Transverse colon (tissue), 4 donors: ENCODE measurements around the gene PPFIBP2. TPM values are rescaled to one million over a fixed set of nuclear protein-coding genes. Genes with fewer than 3 reads are reported as not detected.

Experiments
- DNase-seq: peaks from one replicate; pipeline ENCODE4 v3.0.0-alpha.2; 2019
- H3K27ac ChIP-seq, 4 donors: fragments of 200-600 bp; sonication (generic); 2 replicates each; pipeline ENCODE4 v1.5.1; 2016 to 2018; ENCODE audit warnings: inconsistent platforms in 4 of 4
- H3K27me3 ChIP-seq: fragments of 200-600 bp; sonication (generic); 2 replicates; pipeline ENCODE4 v1.5.1; 2017; ENCODE audit warnings: inconsistent platforms
- H3K36me3 ChIP-seq, 4 donors: fragments of 200-600 bp; sonication (generic); 2 replicates each; pipeline ENCODE4 v1.5.1; 2017 to 2019; ENCODE audit warnings: inconsistent platforms in 4 of 4
- H3K4me1 ChIP-seq, 4 donors: fragments of 200-600 bp; sonication (generic); 2 replicates each; pipeline ENCODE4 v1.5.1; 2017 to 2020; ENCODE audit warnings: inconsistent platforms in 4 of 4
- H3K4me3 ChIP-seq, 4 donors: fragments of 200-600 bp; sonication (generic); 1 replicate in 1 of 4; 2 replicates in 3 of 4; pipeline versions ENCODE4 v1.5.1 to v1.6.1; 2017 to 2019; ENCODE audit warnings: inconsistent platforms in 4 of 4
- H3K9me3 ChIP-seq, 2 donors: fragments of 200-600 bp; sonication (generic); 2 replicates each; pipeline ENCODE4 v1.5.1; 2017 to 2019; ENCODE audit warnings: inconsistent platforms in 2 of 2
- EP300 ChIP-seq: sonication (generic); formaldehyde crosslinking; IDR thresholded peaks from one replicate; pipeline ENCODE4 v1.6.1; 2017; ENCODE audit warnings: antibody characterized with exemption, low read depth
- POLR2A ChIP-seq: fragments of 450-650 bp; IDR thresholded peaks from one replicate; pipeline ENCODE4 v1.6.1; 2016; ENCODE audit warnings: antibody characterized with exemption, mild to moderate bottlenecking, moderate library complexity
- POLR2AphosphoS5 ChIP-seq, 3 donors: sonication (generic); formaldehyde crosslinking; IDR thresholded peaks; one replicate each; pipeline ENCODE4 v1.6.1; 2016; ENCODE audit warnings: antibody characterized with exemption in 3 of 3
- WGBS, 2 donors: methylation state at CpG; one replicate each; pipeline ENCODE4 v1.1.5; 2018; ENCODE audit warnings: low coverage in 1 of 2; 5-methylcytosine and 5-hydroxymethylcytosine counted together
- in situ Hi-C, 4 donors: fragments of 200-750 bp; cut with MboI; loops; one replicate each; pipeline versions ENCODE4 v1.15.0 to v1.15.1; 2017; ENCODE audit warnings: low sequenced_read_pairs in 3 of 4, low pct_ligation_motif_present in 1 of 4, low pct_unique_long_range_greater_than_20kb in 1 of 4
- intact Hi-C: fragments of 100-400 bp; cut with DNase I; formaldehyde crosslinking; loops from one replicate; pipeline ENCODE4 v1.15.1; 2023; ENCODE audit warnings: low total_unique reads
- total RNA-seq, 4 donors: library from RNA; depleted of rRNA; stranded (reverse); fragments of >200 nt; gene quantifications; one replicate each; pipeline ENCODE4 v1.1.0, GENCODE V29; 2016
- TF ChIP-seq, protein P1 (sequence below), 5 experiments: fragments of 200-600 bp in 3 of 5; fragments of 450-650 bp in 2 of 5; sonication (generic) in 3 of 5; IDR thresholded peaks; 1 replicate in 2 of 5; 2 replicates in 3 of 5; pipeline ENCODE4 v1.5.1; 2016 to 2017; ENCODE audit warnings: antibody characterized with exemption in 5 of 5, inconsistent platforms in 3 of 5, mild to moderate bottlenecking in 2 of 5, moderate library complexity in 1 of 5

PPFIBP2 gene
- total RNA-seq, 4 donors from 2014 or later = 36.0 to 257 (median 83.3) TPM

DNA sequence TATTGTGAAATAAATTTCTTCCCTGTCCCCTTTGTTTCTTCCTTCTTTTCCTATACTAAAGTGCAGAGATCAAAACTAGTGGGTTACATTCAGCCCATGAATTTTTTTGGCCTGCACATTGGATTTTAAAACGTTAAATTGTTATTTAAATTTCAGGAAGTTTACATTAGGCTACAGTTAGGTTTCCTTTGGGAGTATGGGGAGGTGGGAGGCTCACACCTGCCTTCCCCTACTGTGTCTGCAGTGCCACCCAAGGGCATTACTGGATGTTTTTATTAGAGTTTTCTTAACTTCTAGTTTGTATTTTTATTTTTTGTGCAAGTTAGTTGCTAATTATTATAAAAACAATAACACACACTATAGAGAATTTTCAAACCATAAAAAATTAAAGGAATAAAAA, 107.8 kb downstream of the PPFIBP2 start:
- no peak for DNase-seq
- Histone ChIP-seq H3K36me3 (peaks cover 0 to 8% (median 2%) of the 10 kb centered on the region in 4 donors), H3K9me3 (no peaks in the 10 kb centered on the region), H3K4me3 (no peak overlapping the region), H3K27me3 (no peaks in the 10 kb centered on the region), H3K4me1 (peaks cover 0 to 15% (median 6%) of the 10 kb centered on the region in 4 donors), H3K27ac (peak overlapping the region in 1 of 4 donors; percentile 26)
- TF ChIP-seq POLR2AphosphoS5 (IDR thresholded peaks at IDR 0.05) = no peak
- TF ChIP-seq POLR2A = no peak
- no peak for TF ChIP-seq EP300
- TF ChIP-seq, protein P1, sequence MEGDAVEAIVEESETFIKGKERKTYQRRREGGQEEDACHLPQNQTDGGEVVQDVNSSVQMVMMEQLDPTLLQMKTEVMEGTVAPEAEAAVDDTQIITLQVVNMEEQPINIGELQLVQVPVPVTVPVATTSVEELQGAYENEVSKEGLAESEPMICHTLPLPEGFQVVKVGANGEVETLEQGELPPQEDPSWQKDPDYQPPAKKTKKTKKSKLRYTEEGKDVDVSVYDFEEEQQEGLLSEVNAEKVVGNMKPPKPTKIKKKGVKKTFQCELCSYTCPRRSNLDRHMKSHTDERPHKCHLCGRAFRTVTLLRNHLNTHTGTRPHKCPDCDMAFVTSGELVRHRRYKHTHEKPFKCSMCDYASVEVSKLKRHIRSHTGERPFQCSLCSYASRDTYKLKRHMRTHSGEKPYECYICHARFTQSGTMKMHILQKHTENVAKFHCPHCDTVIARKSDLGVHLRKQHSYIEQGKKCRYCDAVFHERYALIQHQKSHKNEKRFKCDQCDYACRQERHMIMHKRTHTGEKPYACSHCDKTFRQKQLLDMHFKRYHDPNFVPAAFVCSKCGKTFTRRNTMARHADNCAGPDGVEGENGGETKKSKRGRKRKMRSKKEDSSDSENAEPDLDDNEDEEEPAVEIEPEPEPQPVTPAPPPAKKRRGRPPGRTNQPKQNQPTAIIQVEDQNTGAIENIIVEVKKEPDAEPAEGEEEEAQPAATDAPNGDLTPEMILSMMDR (IDR thresholded peaks at IDR 0.05) = no peak
- 3 to 20% methylated on average over 1 of the region's 1 CpG for WGBS, 2 donors
- in situ Hi-C loops = no loop called here
- intact Hi-C loops = no loop called here

GRCh38 chr11:7622721-7623120, 108.9 kb downstream of the PPFIBP2 start:
- WGBS, 2 donors = 17 to 59% methylated on average over 1 to 2 of the region's 2 CpGs

DNA sequence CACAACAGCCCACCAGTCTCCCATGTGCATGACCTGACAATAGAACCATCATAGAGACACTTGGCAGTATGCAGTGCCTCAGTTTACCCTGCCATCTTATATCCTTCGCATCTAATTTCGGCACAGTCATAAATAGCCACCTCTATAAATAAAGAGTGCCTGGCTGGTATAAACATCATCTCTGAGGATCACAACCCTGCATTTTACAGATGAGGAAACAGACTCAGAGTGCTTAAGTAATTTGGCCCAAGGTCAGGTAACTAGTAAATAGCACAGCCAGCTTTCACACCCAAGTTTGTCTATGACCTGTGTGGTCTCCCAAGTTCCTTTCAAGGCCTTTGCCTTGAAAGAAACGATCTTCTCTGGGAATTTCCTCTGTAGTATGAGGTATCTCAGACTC, 114.9 kb downstream of the PPFIBP2 start:
- peaks cover 0 to under 1% (median 0%) of the 10 kb centered on the region in 4 donors for H3K4me1 ChIP-seq
- no peak for DNase-seq
- no peak overlapping the region for H3K27ac ChIP-seq
- H3K9me3 ChIP-seq = no peaks in the 10 kb centered on the region
- H3K4me3 ChIP-seq = no peak overlapping the region
- peaks cover 0 to 28% (median 7%) of the 10 kb centered on the region in 4 donors for H3K36me3 ChIP-seq
- 72 to 79% methylated on average over 3 of the region's 3 CpGs for WGBS, 2 donors
- no peaks in the 10 kb centered on the region for H3K27me3 ChIP-seq
- intact Hi-C loops (no loop called here), in situ Hi-C loops (no loop called here)
- TF ChIP-seq, protein P1 (IDR thresholded peaks at IDR 0.05) = no peak
- TF ChIP-seq POLR2A = no peak
- TF ChIP-seq POLR2AphosphoS5 (IDR thresholded peaks at IDR 0.05) = no peak
- TF ChIP-seq EP300 = no peak

More at GRCh38 chr11:7622721-7623120, 108.9 kb downstream of the PPFIBP2 start:
- H3K27me3 ChIP-seq = no peaks in the 10 kb centered on the region
- intact Hi-C loops = no loop called here
- H3K4me3 ChIP-seq = no peak overlapping the region
- TF ChIP-seq POLR2AphosphoS5 (IDR thresholded peaks at IDR 0.05) (no peak), POLR2A (no peak), EP300 (no peak)
- TF ChIP-seq, protein P1 (IDR thresholded peaks at IDR 0.05) = no peak
- H3K36me3 ChIP-seq = peaks cover 0 to 8% (median 2%) of the 10 kb centered on the region in 4 donors
- peak overlapping the region; percentile 43 to 68 (median 48) for H3K27ac ChIP-seq
- DNase-seq = no peak
- H3K9me3 ChIP-seq = no peaks in the 10 kb centered on the region
- in situ Hi-C loops = no loop called here
- peaks cover 0 to 15% (median 6%) of the 10 kb centered on the region in 4 donors for H3K4me1 ChIP-seq

DNA sequence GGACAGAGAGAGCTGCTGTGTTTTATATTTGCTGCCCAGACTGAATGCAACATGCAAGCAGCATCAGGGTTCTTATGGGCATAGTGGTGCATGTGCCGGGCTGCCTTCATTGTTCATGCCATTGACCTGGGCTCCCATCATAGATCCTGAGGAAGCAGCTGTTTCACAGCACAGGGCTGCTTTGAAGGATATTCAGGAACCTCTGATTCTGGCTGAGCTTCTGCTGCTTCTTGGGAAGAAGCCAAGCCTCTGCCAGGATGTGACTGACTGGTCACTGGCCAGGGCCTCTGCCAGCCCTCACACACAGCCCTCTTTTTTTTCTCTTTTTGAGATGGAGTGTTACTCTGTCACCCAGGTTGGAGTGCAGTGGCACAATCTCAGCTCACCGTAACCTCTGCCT, 116.2 kb downstream of the PPFIBP2 start:
- 100% methylated on average over 1 to 2 of the region's 2 CpGs for WGBS, 2 donors
- Histone ChIP-seq H3K27me3 (no peaks in the 10 kb centered on the region), H3K27ac (no peak overlapping the region), H3K9me3 (no peaks in the 10 kb centered on the region), H3K4me1 (no peaks in the 10 kb centered on the region), H3K4me3 (no peak overlapping the region), H3K36me3 (peaks cover 0 to 36% (median 8%) of the 10 kb centered on the region in 4 donors)
- no peak for DNase-seq
- TF ChIP-seq POLR2A = no peak
- no peak for TF ChIP-seq EP300
- TF ChIP-seq POLR2AphosphoS5 (IDR thresholded peaks at IDR 0.05) = no peak
- TF ChIP-seq, protein P1 (IDR thresholded peaks at IDR 0.05) = no peak
- in situ Hi-C loops = no loop called here
- intact Hi-C loops = no loop called here
